ENCODE results near the gene BTBD1.
"Not testable (repeated sequence)": the region's sequence is repeated elsewhere in the genome, so short reads cannot be mapped to it uniquely, and the experiment has no call there.

Gene BTBD1

GRCh38 chr15:83053151-83053550 lies 13.9 kb downstream of the BTBD1 start:
- no peak for DNase-seq

- no peak for DNase-seq
These were observed 20.4 kb downstream of the BTBD1 start for GRCh38 chr15:83046558-83047127.

GRCh38 chr15:83044156-83044555 lies 22.9 kb downstream of the BTBD1 start:
- DNase-seq, result no peak

- DNase-seq, result no peak
These were observed 27.8 kb downstream of the BTBD1 start for GRCh38 chr15:83039206-83039605.

- no peak for DNase-seq
These were observed 30.8 kb downstream of the BTBD1 start for GRCh38 chr15:83036253-83036652.

- not testable (repeated sequence) for DNase-seq
These were observed 35.8 kb downstream of the BTBD1 start for GRCh38 chr15:83031234-83031633.

GRCh38 chr15:83030021-83030420 lies 37.0 kb downstream of the BTBD1 start:
- DNase-seq, result no peak

GRCh38 chr15:83018436-83018835 lies 48.6 kb downstream of the BTBD1 start:
- no peak for DNase-seq

- no peak for DNase-seq
These were observed 50.1 kb downstream of the BTBD1 start for GRCh38 chr15:83016906-83017305.

GRCh38 chr15:83015361-83015760 lies 51.7 kb downstream of the BTBD1 start:
- no peak for DNase-seq

- DNase-seq, result no peak
These were observed 52.8 kb downstream of the BTBD1 start for GRCh38 chr15:83014205-83014653.

GRCh38 chr15:83012636-83013035 lies 54.4 kb downstream of the BTBD1 start:
- DNase-seq, result no peak

- no peak for DNase-seq
These were observed 55.0 kb downstream of the BTBD1 start for GRCh38 chr15:83012076-83012426.

GRCh38 chr15:83011271-83012075 lies 55.6 kb downstream of the BTBD1 start, which contains the start of gene C15orf40:
TSS of gene C15orf40 (minus strand) at chr15:83011639. CDS start at chr15:83011607, 32 bp downstream.
- peak; percentile 48 for DNase-seq

- DNase-seq, result no peak
These were observed 56.3 kb downstream of the BTBD1 start for GRCh38 chr15:83010709-83011270.

- not testable (repeated sequence) for DNase-seq
These were observed 66.4 kb downstream of the BTBD1 start for GRCh38 chr15:83000672-83001031.

GRCh38 chr15:82999905-83000671 lies 67.0 kb downstream of the BTBD1 start:
- DNase-seq, result no peak

GRCh38 chr15:82999426-82999825 lies 67.6 kb downstream of the BTBD1 start:
- no peak for DNase-seq

- DNase-seq, result no peak
These were observed 71.1 kb downstream of the BTBD1 start for GRCh38 chr15:82995938-82996337.

- DNase-seq, result no peak
These were observed 72.0 kb downstream of the BTBD1 start for GRCh38 chr15:82995076-82995475.

GRCh38 chr15:82993144-82993543 lies 73.9 kb downstream of the BTBD1 start:
- DNase-seq, result no peak

- DNase-seq, result no peak
These were observed 74.5 kb downstream of the BTBD1 start for GRCh38 chr15:82992436-82992998.

- DNase-seq, result no peak
These were observed 80.6 kb downstream of the BTBD1 start for GRCh38 chr15:82986442-82986780.

All from GOT3 (cell line).